Esophagus muscularis mucosa (tissue), 4 donors: ENCODE results near the gene KDSR. TPM values are rescaled to one million over a fixed set of nuclear protein-coding genes. Genes with fewer than 3 reads are reported as not detected.

Source experiments
- DNase-seq: peaks from one replicate; pipeline ENCODE4 v3.0.0-alpha.2; 2017; ENCODE audit errors: extremely low spot score
- H3K27ac ChIP-seq, 4 donors: fragments of 200-600 bp; sonication (generic); replicated peaks in 1 of 4; 1 replicate in 3 of 4; 2 replicates in 1 of 4; pipeline ENCODE4 v1.5.1; 2016 to 2019; ENCODE audit warnings: mild to moderate bottlenecking in 1 of 4
- H3K27me3 ChIP-seq, 4 donors: fragments of 200-600 bp; sonication (generic); one replicate each; pipeline versions ENCODE4 v1.5.1 to v1.6.0; 2016 to 2019
- H3K36me3 ChIP-seq, 4 donors: fragments of 200-600 bp; sonication (generic); one replicate each; pipeline ENCODE4 v1.5.1; 2016 to 2019
- H3K4me1 ChIP-seq, 4 donors: fragments of 200-600 bp; sonication (generic); one replicate each; pipeline ENCODE4 v1.5.1; 2016 to 2019
- H3K4me3 ChIP-seq, 4 donors: fragments of 200-600 bp; sonication (generic); 1 replicate in 2 of 4; 2 replicates in 2 of 4; pipeline ENCODE4 v1.5.1; 2016 to 2019; ENCODE audit warnings: mild to moderate bottlenecking in 4 of 4, moderate library complexity in 1 of 4
- H3K9me3 ChIP-seq, 4 donors: fragments of 200-600 bp; sonication (generic); 1 replicate in 3 of 4; 2 replicates in 1 of 4; pipeline ENCODE4 v1.5.1; 2016 to 2019
- EP300 ChIP-seq: sonication (generic); formaldehyde crosslinking; IDR thresholded peaks from one replicate; pipeline ENCODE4 v1.6.1; 2017; ENCODE audit warnings: antibody characterized with exemption
- POLR2A ChIP-seq: fragments of 450-650 bp; IDR thresholded peaks from one replicate; pipeline ENCODE4 v1.6.1; 2017; ENCODE audit warnings: antibody characterized with exemption, moderate library complexity, mild to moderate bottlenecking, low read depth
- POLR2AphosphoS5 ChIP-seq, 2 donors: sonication (generic); formaldehyde crosslinking; IDR thresholded peaks; one replicate each; pipeline ENCODE4 v1.6.1; 2017; ENCODE audit warnings: antibody characterized with exemption in 2 of 2
- WGBS: methylation state at CpG from one replicate; pipeline ENCODE4 v1.1.5; 2018; 5-methylcytosine and 5-hydroxymethylcytosine counted together
- intact Hi-C: fragments of 100-400 bp; cut with DNase I; formaldehyde crosslinking; loops from one replicate; pipeline ENCODE4 v1.15.1; 2023
- total RNA-seq, 4 donors: library from RNA; depleted of rRNA; stranded (reverse); fragments of >200 nt; gene quantifications; one replicate each; pipeline versions ENCODE4 v1.1.0 to v1.2.1, GENCODE V29; 2016
- TF ChIP-seq, protein P1 (sequence below), 3 experiments: fragments of 200-600 bp in 2 of 3; fragments of 450-650 bp in 1 of 3; sonication (generic) in 2 of 3; IDR thresholded peaks; one replicate each; pipeline ENCODE4 v1.5.1; 2017 to 2019; ENCODE audit warnings: antibody characterized with exemption in 3 of 3, mild to moderate bottlenecking in 2 of 3, moderate library complexity in 1 of 3

The KDSR gene
- total RNA-seq, 4 donors from 2014 or later, result 41.8 to 58.8 (median 49.8) TPM

DNA sequence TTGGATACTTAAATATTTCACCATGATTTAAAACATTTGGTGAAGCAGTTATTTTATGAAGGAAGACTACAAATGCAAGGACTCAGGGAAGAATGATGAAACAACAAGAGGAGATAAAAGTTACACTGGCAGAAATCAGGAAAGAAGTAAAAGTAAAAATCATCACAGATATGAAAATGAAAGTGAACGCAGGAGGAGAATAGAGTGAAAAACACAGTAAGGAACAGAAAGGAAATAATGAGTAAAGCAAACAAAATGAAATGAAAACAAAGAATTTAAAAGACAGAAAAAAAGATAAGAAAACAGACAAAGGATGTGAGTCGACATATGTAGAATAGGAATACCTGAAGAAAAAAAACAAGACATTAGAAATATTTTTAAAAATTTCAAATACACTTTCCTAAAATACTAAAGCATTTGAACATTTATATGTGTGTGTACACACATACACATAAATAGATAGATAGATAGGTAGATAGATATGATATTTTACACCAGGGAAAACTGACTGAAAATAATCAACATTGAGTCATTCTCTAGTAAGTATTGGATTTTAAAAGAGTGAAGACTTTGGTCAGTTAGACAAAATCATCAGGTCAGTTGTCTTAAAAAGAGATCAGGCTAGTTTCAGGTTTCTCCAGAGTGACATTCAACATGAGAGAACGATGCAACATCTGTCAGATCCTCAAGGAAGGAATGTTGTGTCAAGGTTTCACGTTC, 12.1 kb upstream of the KDSR start:
- no peak overlapping the region for H3K27ac ChIP-seq
- H3K4me1 ChIP-seq, result no peaks in the 10 kb centered on the region
- H3K9me3 ChIP-seq, result peaks cover 0 to 9% (median 6%) of the 10 kb centered on the region in 4 donors
- H3K36me3 ChIP-seq, result peaks cover 0 to 6% (median 0%) of the 10 kb centered on the region in 4 donors
- no peak overlapping the region for H3K4me3 ChIP-seq
- no peak for DNase-seq
- TF ChIP-seq EP300, result no peak
- TF ChIP-seq, protein P1, sequence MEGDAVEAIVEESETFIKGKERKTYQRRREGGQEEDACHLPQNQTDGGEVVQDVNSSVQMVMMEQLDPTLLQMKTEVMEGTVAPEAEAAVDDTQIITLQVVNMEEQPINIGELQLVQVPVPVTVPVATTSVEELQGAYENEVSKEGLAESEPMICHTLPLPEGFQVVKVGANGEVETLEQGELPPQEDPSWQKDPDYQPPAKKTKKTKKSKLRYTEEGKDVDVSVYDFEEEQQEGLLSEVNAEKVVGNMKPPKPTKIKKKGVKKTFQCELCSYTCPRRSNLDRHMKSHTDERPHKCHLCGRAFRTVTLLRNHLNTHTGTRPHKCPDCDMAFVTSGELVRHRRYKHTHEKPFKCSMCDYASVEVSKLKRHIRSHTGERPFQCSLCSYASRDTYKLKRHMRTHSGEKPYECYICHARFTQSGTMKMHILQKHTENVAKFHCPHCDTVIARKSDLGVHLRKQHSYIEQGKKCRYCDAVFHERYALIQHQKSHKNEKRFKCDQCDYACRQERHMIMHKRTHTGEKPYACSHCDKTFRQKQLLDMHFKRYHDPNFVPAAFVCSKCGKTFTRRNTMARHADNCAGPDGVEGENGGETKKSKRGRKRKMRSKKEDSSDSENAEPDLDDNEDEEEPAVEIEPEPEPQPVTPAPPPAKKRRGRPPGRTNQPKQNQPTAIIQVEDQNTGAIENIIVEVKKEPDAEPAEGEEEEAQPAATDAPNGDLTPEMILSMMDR (IDR thresholded peaks at IDR 0.05), result no peak
- TF ChIP-seq POLR2AphosphoS5 (IDR thresholded peaks at IDR 0.05), result no peak
- TF ChIP-seq POLR2A, result no peak
- WGBS, result 76% methylated on average over 4 of the region's 4 CpGs
- intact Hi-C loops, result no loop called here
- H3K27me3 ChIP-seq, result no peaks in the 10 kb centered on the region

DNA sequence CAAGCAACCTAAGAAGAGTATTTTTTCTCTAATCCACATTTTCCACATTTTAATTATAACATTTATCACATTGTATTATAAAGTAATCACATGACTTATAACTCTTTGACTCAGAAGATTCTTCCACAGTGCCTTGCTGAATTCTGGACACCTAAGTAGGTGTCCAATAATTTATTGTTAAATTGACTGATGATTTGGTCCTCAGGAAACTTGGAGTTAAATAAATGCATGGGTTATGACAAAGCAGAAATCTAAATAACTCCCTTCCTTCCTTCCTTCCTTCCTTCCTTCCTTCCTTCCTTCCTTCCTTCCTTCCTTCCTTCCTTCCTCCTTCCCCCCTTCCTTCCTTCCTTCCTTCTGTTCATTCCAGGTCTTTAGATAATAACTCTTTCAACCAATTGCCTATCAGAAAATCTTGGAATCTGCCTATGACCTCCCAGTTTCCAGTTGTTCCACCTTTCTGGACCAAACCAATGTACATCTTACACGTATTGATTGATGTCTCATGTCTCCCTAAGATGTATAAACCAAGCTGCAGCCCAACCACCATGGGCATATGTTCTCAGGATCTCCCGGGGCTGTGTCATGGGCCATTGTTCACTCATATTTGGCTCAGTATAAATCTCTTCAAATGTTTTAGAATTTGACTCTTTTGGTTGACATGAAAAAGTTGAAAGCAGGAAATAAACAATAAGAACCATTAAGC, 10.4 kb upstream of the KDSR start:
- Histone ChIP-seq H3K27ac (no peak overlapping the region), H3K36me3 (no peaks in the 10 kb centered on the region), H3K9me3 (peaks cover 0 to 9% (median 6%) of the 10 kb centered on the region in 4 donors), H3K27me3 (no peaks in the 10 kb centered on the region), H3K4me3 (no peak overlapping the region), H3K4me1 (no peaks in the 10 kb centered on the region)
- intact Hi-C loops, result no loop called here
- TF ChIP-seq POLR2A (no peak), EP300 (no peak), POLR2AphosphoS5 (IDR thresholded peaks at IDR 0.05) (no peak)
- TF ChIP-seq, protein P1 (IDR thresholded peaks at IDR 0.05), result no peak
- no peak for DNase-seq
- 75% methylated on average over 2 of the region's 2 CpGs for WGBS

DNA sequence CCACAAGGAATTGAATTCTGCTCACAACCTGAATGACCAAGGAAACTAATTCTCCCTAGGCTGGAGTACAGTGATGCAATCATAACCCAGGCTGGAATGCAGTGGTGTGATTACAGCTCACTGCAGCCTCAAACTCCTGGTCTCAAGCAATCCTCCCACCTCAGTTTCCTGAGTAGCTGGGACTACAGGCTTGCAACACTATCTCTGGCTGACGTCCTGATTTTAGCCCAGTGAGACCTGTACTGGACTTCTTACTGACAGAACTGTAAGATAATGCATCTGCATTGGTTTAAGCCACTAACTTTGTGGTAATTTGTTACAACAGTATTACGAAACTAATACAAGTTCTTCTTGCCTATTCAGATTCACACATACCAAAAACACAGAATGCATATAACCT, 9.5 kb upstream of the KDSR start:
- intact Hi-C loops, result no loop called here
- Histone ChIP-seq H3K4me1 (no peaks in the 10 kb centered on the region), H3K9me3 (peaks cover 0 to 9% (median 6%) of the 10 kb centered on the region in 4 donors), H3K27ac (no peak overlapping the region), H3K4me3 (no peak overlapping the region), H3K27me3 (no peaks in the 10 kb centered on the region), H3K36me3 (no peaks in the 10 kb centered on the region)
- DNase-seq, result no peak
- TF ChIP-seq POLR2A, result no peak
- TF ChIP-seq EP300, result no peak
- TF ChIP-seq POLR2AphosphoS5 (IDR thresholded peaks at IDR 0.05), result no peak
- TF ChIP-seq, protein P1 (IDR thresholded peaks at IDR 0.05), result no peak
- 65% methylated on average over 2 of the region's 2 CpGs for WGBS

DNA sequence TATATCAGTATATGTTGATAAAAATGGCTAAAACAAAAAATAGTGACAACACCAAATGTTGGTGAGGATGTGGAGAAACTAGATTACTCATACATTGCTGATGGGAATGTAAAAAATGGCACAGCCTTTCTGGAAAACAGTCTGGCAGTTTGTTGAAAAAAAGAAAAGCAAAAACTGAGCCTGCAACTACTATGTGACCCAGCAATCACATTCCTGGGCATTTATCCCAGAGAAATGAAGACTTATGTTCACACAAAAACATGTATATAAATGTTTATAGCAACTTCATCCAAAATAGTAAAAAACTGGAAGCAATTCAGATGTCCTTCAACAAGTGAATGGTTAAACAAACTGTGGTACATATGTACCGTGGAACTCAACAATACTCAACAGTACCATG, 7.5 kb upstream of the KDSR start:
- no peak for DNase-seq
- Histone ChIP-seq H3K9me3 (peaks cover 0 to 9% (median 6%) of the 10 kb centered on the region in 4 donors), H3K27me3 (no peaks in the 10 kb centered on the region), H3K27ac (no peak overlapping the region), H3K4me3 (no peak overlapping the region), H3K4me1 (no peaks in the 10 kb centered on the region), H3K36me3 (no peaks in the 10 kb centered on the region)
- intact Hi-C loops, result no loop called here
- no peak for TF ChIP-seq EP300
- TF ChIP-seq POLR2A, result no peak
- TF ChIP-seq, protein P1 (IDR thresholded peaks at IDR 0.05), result no peak
- no peak for TF ChIP-seq POLR2AphosphoS5 (IDR thresholded peaks at IDR 0.05)
- 17% methylated on average over 1 of the region's 1 CpG for whole genome bisulfite sequencing
